Measurements from ENCODE around the gene EFNA5. TPM values are rescaled to one million over a fixed set of nuclear protein-coding genes. Genes with fewer than 3 reads are reported as not detected.

Gene EFNA5
- total and polyA plus RNA-seq, 7 donors, result 0.32 to 5.4 (median 2.1) TPM

DNA sequence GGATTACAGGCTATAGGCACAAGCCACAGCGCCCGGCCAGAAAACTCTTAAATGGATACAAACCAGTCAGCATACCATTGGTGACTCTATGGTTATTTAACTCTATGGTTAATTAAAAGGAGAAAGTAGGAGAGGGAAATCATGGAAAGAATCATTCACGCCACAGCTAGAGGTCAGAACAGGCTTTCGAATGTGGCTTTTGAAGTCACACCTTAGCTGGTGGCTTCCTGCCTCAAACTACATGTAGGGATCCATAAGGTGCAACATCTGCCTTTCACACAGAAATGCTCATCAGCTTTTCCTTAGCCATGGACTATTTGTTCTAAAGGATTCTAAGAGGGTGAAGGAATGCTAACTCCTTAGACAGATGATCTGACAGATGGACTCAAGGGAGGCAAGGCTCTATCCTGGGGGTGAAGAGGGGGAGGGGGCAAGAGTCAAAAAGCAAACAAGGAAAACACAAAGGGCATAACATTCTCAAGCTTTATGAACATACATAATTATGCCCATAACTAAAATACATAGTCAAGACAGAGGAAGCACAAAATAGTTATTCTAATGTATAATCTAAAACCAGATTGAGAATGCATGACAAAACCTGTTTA is 130.9 kb downstream of the EFNA5 start:
- no peaks in the 10 kb centered on the region for H3K9me3 ChIP-seq
- H3K4me1 ChIP-seq, result peaks cover 16% of the 10 kb centered on the region
- no peak for DNase-seq
- H3K27me3 ChIP-seq (ENCODE audit: insufficient read depth in 3 of 3, low read length in 2 of 3), result no peaks in the 10 kb centered on the region
- 94 to 95% (median 95%) methylated on average over 4 of the region's 4 CpGs for WGBS, 3 donors
- no peak for ATAC-seq
- intact Hi-C loops (cut with DNase I), result loop anchor here in 1 of 2 donors (5.0 kb wide), 1 partner anchor 132 kb away; the partner anchor contains the start of gene EFNA5
- H3K27ac ChIP-seq, result no peak overlapping the region
- TF ChIP-seq, protein P1, sequence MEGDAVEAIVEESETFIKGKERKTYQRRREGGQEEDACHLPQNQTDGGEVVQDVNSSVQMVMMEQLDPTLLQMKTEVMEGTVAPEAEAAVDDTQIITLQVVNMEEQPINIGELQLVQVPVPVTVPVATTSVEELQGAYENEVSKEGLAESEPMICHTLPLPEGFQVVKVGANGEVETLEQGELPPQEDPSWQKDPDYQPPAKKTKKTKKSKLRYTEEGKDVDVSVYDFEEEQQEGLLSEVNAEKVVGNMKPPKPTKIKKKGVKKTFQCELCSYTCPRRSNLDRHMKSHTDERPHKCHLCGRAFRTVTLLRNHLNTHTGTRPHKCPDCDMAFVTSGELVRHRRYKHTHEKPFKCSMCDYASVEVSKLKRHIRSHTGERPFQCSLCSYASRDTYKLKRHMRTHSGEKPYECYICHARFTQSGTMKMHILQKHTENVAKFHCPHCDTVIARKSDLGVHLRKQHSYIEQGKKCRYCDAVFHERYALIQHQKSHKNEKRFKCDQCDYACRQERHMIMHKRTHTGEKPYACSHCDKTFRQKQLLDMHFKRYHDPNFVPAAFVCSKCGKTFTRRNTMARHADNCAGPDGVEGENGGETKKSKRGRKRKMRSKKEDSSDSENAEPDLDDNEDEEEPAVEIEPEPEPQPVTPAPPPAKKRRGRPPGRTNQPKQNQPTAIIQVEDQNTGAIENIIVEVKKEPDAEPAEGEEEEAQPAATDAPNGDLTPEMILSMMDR (IDR thresholded peaks at IDR 0.05), result no peak
- no peak overlapping the region for H3K4me3 ChIP-seq
- no peaks in the 10 kb centered on the region for H3K36me3 ChIP-seq (ENCODE audit: insufficient read depth in 1 of 2, low read depth in 1 of 2)

DNA sequence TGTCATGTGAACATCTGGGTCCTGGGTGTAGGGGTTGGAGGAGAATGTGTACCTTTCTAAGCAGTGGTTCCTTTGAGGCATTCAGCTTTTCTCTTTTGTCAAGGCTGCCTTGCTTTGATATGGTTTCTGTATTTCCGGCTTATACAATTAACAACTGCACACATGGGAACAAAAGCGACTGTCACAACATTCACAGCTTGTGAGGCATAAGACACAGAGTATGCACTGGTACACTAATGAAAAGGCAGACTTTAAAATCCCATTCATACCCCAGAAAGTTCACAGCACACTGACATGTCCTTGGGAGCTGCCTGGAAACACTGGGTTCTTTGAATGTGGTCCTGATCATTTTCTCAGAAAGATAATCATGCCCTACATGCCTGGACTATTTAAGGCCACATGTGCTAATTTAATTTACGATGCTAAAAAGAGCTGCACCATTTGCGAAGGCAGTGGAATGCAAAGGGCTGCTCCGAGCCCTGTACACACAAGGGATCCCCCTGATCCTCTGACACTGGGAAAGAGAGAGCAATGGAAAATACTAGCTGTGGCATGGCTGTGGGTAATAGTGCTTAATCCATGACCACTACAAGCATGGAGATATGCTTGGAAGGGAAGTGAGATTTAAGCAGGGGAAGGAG is 131.8 kb downstream of the EFNA5 start:
- TF ChIP-seq, protein P1 (IDR thresholded peaks at IDR 0.05), result no peak
- Histone ChIP-seq H3K36me3 (ENCODE audit: insufficient read depth in 1 of 2, low read depth in 1 of 2) (no peaks in the 10 kb centered on the region), H3K4me3 (no peak overlapping the region), H3K27ac (no peak overlapping the region), H3K4me1 (peaks cover 16% of the 10 kb centered on the region), H3K27me3 (ENCODE audit: insufficient read depth in 3 of 3, low read length in 2 of 3) (no peaks in the 10 kb centered on the region), H3K9me3 (no peaks in the 10 kb centered on the region)
- WGBS, 3 donors, result 24 to 30% (median 25%) methylated on average over 5 of the region's 5 CpGs
- intact Hi-C loops (cut with DNase I), result no loop called here
- ATAC-seq (no peak), DNase-seq (no peak)

DNA sequence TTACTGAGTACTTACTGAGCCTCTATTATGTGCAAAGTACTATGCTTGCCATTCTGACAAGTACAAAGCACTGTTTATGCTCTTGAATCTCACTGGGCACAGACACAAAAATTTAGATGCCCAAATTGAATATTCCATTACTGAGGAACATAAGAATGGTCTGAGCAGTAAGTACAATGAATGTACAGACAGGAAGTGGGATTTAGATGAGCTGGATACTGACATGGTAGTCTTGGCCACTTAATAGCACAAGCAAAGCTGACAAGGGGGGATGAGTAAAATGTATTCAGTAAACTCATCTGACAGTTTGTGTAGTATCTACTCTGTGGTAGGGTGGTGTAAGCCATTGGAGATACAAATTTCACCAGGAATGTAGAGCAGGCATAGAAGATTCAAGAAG is 132.4 kb downstream of the EFNA5 start:
- H3K27me3 ChIP-seq (ENCODE audit: insufficient read depth in 3 of 3, low read length in 2 of 3), result no peaks in the 10 kb centered on the region
- intact Hi-C loops (cut with DNase I), result no loop called here
- no peak overlapping the region for H3K27ac ChIP-seq

DNA sequence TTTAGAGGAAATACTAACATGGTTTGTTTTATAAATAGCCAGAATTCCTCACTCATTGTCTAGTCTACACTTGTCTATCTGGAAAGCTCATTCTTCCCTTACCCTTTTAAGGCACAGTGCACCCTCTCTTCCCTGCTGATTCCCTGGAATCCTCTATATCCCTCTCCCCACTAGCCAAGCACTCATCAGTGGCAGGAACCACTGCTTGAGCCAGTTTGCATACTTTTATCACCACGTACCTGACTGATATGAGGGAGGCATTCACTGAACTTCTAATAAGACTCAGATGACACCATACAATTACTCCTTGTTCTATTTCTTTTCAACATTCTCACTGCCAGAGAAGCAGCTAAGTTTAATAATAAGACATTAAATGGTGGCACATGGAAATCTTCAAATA is 134.9 kb downstream of the EFNA5 start:
- Histone ChIP-seq H3K9me3 (no peaks in the 10 kb centered on the region), H3K27ac (no peak overlapping the region), H3K36me3 (ENCODE audit: insufficient read depth in 1 of 2, low read depth in 1 of 2) (no peaks in the 10 kb centered on the region), H3K4me1 (peaks cover 4% of the 10 kb centered on the region), H3K4me3 (no peak overlapping the region), H3K27me3 (ENCODE audit: insufficient read depth in 3 of 3, low read length in 2 of 3) (no peaks in the 10 kb centered on the region)
- TF ChIP-seq, protein P1 (IDR thresholded peaks at IDR 0.05), result no peak
- no peak for DNase-seq
- intact Hi-C loops (cut with DNase I), result no loop called here
- WGBS, 3 donors, result 90 to 92% (median 91%) methylated on average over 1 of the region's 1 CpG
- ATAC-seq, result no peak

More for the DNA sequence above, 132.4 kb downstream of the EFNA5 start:
- ATAC-seq (no peak), DNase-seq (no peak)
- H3K4me1 ChIP-seq, result peaks cover 13% of the 10 kb centered on the region
- no peak overlapping the region for H3K4me3 ChIP-seq
- TF ChIP-seq, protein P1 (IDR thresholded peaks at IDR 0.05), result no peak
- H3K9me3 ChIP-seq, result no peaks in the 10 kb centered on the region
- no peaks in the 10 kb centered on the region for H3K36me3 ChIP-seq (ENCODE audit: insufficient read depth in 1 of 2, low read depth in 1 of 2)

Measured in psoas muscle (tissue), 8 donors.